ENCODE results near the gene IFT43. TPM values are rescaled to one million over a fixed set of nuclear protein-coding genes. Genes with fewer than 3 reads are reported as not detected.

Gene IFT43
- total RNA-seq = 21.0 and 25.2 TPM in 2 replicates

GRCh38 chr14:75985618-75986438, at the start of gene IFT43:
Gene IFT43, plus strand, starts transcription at chr14:75985763. Its CDS starts 24 bp downstream, at chr14:75985787.

GRCh38 chr14:75981426-75982265, 3.9 kb upstream of the IFT43 start, which contains the start of gene TGFB3:
Gene TGFB3, minus strand, starts transcription at chr14:75981995. Its CDS starts 1,102 bp downstream, at chr14:75980893.

Other genes starting within 250 kb of the IFT43 start
- 0.48 and 1.1 TPM in 2 replicates for gene TGFB3, start 3.8 kb upstream of the IFT43 start, total RNA-seq
- gene GPATCH2L, start 166.2 kb downstream of the IFT43 start, total RNA-seq = 33.0 and 49.6 TPM in 2 replicates

Data from tracheal epithelial cell (primary cell).